Measurements from ENCODE around the gene TMEM106A. TPM values are rescaled to one million over a fixed set of nuclear protein-coding genes. Genes with fewer than 3 reads are reported as not detected.

Gene TMEM106A
- total and polyA plus RNA-seq, 2 of the 13 experiments (the other 11 are each of a cell fraction or from before 2014, with no cell fraction given) = 16.9 to 35.9 TPM

DNA sequence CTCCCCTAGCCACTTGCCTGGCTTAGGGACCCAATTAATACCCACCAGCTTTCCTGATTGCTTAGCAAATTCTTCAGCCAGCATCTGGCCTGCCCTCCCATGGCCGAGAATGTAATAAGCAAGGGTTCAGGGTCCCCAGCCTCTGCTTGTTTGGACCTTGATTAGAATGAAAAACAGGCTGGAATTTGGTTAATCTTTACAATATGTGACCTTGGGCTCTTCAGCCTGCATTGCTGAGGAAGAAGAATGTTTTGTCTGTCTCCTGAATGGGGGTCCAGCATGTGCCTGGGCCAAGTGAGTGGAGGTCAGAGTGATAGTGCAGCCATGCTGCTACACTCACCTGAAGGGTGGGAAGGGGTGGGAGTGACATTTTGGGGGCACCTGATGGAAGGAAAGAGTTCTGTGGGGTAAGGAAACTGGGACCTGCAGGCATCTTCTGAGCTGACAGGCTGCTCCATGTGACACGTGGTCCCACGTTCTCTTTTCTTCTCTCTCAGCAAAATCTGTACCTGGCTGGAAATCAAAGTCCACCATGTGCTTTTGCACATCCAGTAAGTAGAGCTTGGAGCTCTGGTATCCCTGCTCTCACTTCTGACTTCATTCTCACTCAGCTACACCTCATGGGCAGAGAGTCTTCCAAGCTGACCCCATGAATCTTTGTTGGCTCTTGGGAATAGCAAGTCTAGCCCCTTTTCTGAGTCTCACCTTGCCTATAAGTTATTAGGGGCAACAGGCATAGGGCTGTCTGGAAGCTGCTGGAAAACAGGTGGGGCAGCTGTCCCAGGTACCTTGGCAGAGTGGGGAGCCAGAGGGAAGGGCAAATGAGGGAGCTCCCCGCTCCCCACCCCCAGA lies 5.3 kb downstream of the TMEM106A start (continued):
- TF ChIP-seq CEBPZ (IDR thresholded peaks at IDR 0.05; ENCODE audit: low read length) (no peak), JARID2 (CRISPR knock-in tag; IDR thresholded peaks at IDR 0.05; ENCODE audit: insufficient replicate concordance) (no peak), RFXANK (CRISPR knock-in tag; IDR thresholded peaks at IDR 0.05) (0 out of 2 replicates have a peak, but pooled peaks have one; percentile 84), CBX2 (IDR thresholded peaks at IDR 0.05; ENCODE audit: low read depth, low read length) (no peak), CBX2 (CRISPR knock-in tag; IDR thresholded peaks at IDR 0.05; ENCODE audit: low read depth) (no peak), U2AF2 (IDR thresholded peaks at IDR 0.05; ENCODE audit: low read depth, low read length) (no peak), DBP (CRISPR knock-in tag; IDR thresholded peaks at IDR 0.05; ENCODE audit: not compliant biosample characterization) (no peak), ZBTB42 (CRISPR knock-in tag; IDR thresholded peaks at IDR 0.05) (0 out of 2 replicates have a peak, but pooled peaks have one; percentile 12), ZC3H4 (CRISPR knock-in tag; IDR thresholded peaks at IDR 0.05; ENCODE audit: borderline replicate concordance) (no peak; the same call in 1 of the 2 replicates), ZNF44 (CRISPR knock-in tag; IDR thresholded peaks at IDR 0.05) (peak; percentile 42; the same call in 1 of the 2 replicates), SMAD9 (CRISPR knock-in tag; IDR thresholded peaks at IDR 0.05) (no peak), MZF1 (CRISPR knock-in tag; IDR thresholded peaks at IDR 0.05; ENCODE audit: borderline replicate concordance) (peak; percentile 66; the same call in 1 of the 2 replicates)
- TF ChIP-seq, protein P1, sequence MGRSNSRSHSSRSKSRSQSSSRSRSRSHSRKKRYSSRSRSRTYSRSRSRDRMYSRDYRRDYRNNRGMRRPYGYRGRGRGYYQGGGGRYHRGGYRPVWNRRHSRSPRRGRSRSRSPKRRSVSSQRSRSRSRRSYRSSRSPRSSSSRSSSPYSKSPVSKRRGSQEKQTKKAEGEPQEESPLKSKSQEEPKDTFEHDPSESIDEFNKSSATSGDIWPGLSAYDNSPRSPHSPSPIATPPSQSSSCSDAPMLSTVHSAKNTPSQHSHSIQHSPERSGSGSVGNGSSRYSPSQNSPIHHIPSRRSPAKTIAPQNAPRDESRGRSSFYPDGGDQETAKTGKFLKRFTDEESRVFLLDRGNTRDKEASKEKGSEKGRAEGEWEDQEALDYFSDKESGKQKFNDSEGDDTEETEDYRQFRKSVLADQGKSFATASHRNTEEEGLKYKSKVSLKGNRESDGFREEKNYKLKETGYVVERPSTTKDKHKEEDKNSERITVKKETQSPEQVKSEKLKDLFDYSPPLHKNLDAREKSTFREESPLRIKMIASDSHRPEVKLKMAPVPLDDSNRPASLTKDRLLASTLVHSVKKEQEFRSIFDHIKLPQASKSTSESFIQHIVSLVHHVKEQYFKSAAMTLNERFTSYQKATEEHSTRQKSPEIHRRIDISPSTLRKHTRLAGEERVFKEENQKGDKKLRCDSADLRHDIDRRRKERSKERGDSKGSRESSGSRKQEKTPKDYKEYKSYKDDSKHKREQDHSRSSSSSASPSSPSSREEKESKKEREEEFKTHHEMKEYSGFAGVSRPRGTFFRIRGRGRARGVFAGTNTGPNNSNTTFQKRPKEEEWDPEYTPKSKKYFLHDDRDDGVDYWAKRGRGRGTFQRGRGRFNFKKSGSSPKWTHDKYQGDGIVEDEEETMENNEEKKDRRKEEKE (IDR thresholded peaks at IDR 0.05) = no peak
- TF ChIP-seq, protein P2, sequence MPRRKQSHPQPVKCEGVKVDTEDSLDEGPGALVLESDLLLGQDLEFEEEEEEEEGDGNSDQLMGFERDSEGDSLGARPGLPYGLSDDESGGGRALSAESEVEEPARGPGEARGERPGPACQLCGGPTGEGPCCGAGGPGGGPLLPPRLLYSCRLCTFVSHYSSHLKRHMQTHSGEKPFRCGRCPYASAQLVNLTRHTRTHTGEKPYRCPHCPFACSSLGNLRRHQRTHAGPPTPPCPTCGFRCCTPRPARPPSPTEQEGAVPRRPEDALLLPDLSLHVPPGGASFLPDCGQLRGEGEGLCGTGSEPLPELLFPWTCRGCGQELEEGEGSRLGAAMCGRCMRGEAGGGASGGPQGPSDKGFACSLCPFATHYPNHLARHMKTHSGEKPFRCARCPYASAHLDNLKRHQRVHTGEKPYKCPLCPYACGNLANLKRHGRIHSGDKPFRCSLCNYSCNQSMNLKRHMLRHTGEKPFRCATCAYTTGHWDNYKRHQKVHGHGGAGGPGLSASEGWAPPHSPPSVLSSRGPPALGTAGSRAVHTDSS (CRISPR knock-in tag; conservative IDR thresholded peaks at IDR 0.05) = no peak
- TF ChIP-seq, protein P3, sequence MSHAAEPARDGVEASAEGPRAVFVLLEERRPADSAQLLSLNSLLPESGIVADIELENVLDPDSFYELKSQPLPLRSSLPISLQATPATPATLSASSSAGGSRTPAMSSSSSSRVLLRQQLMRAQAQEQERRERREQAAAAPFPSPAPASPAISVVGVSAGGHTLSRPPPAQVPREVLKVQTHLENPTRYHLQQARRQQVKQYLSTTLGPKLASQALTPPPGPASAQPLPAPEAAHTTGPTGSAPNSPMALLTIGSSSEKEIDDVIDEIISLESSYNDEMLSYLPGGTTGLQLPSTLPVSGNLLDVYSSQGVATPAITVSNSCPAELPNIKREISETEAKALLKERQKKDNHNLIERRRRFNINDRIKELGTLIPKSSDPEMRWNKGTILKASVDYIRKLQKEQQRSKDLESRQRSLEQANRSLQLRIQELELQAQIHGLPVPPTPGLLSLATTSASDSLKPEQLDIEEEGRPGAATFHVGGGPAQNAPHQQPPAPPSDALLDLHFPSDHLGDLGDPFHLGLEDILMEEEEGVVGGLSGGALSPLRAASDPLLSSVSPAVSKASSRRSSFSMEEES (CRISPR knock-in tag; IDR thresholded peaks at IDR 0.05) = peak; percentile 73; the same call in 1 of the 2 replicates
- TF ChIP-seq, protein P4, sequence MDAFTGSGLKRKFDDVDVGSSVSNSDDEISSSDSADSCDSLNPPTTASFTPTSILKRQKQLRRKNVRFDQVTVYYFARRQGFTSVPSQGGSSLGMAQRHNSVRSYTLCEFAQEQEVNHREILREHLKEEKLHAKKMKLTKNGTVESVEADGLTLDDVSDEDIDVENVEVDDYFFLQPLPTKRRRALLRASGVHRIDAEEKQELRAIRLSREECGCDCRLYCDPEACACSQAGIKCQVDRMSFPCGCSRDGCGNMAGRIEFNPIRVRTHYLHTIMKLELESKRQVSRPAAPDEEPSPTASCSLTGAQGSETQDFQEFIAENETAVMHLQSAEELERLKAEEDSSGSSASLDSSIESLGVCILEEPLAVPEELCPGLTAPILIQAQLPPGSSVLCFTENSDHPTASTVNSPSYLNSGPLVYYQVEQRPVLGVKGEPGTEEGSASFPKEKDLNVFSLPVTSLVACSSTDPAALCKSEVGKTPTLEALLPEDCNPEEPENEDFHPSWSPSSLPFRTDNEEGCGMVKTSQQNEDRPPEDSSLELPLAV (CRISPR knock-in tag; conservative IDR thresholded peaks at IDR 0.05; ENCODE audit: low read depth) = no peak

All from HepG2 (cell line).